H9 (cell line): ENCODE results near the gene DUSP5. TPM values are rescaled to one million over a fixed set of nuclear protein-coding genes. Genes with fewer than 3 reads are reported as not detected.

Source experiments
- DNase-seq: peaks from one replicate; pipeline ENCODE4 v3.0.0-alpha.2; 2017
- H2AFZ ChIP-seq: one replicate; pipeline ENCODE4 v1.6.1; 2013; ENCODE audit warnings: mild to moderate bottlenecking, low read length, control low read depth, moderate library complexity
- H2AK5ac ChIP-seq: 2 replicates; pipeline ENCODE4 v1.6.1; 2013; ENCODE audit warnings: low read length, control low read depth, mixed read lengths; ENCODE audit not compliant: insufficient read length
- H2BK120ac ChIP-seq: one replicate; pipeline ENCODE4 v1.6.1; 2013; ENCODE audit warnings: low read depth, mild to moderate bottlenecking, low read length, control low read depth, inconsistent platforms; ENCODE audit not compliant: poor library complexity, severe bottlenecking
- H2BK12ac ChIP-seq: 2 replicates; pipeline ENCODE4 v1.6.1; 2013; ENCODE audit warnings: low read length, control low read depth, mixed read lengths, low read depth; ENCODE audit not compliant: insufficient read length
- H2BK15ac ChIP-seq: 2 replicates; pipeline ENCODE4 v1.6.1; 2013; ENCODE audit warnings: low read depth, low read length, control low read depth
- H2BK20ac ChIP-seq: one replicate; pipeline ENCODE4 v1.6.1; 2013; ENCODE audit warnings: low read depth, mild to moderate bottlenecking, low read length, control low read depth, inconsistent platforms; ENCODE audit not compliant: poor library complexity, severe bottlenecking
- H2BK5ac ChIP-seq: 2 replicates; pipeline ENCODE4 v1.6.1; 2013; ENCODE audit warnings: low read length, control low read depth, mixed read lengths; ENCODE audit not compliant: insufficient read length
- H3K14ac ChIP-seq: 2 replicates; pipeline ENCODE4 v1.6.1; 2013; ENCODE audit warnings: low read length, control low read depth; ENCODE audit not compliant: insufficient read depth
- H3K18ac ChIP-seq: 2 replicates; pipeline ENCODE4 v1.6.1; 2013; ENCODE audit warnings: low read depth, mild to moderate bottlenecking, mixed read lengths, low read length, control low read depth; ENCODE audit not compliant: insufficient read length
- H3K23ac ChIP-seq: 2 replicates; pipeline ENCODE4 v1.6.1; 2013; ENCODE audit warnings: low read length, control low read depth, mixed read lengths, low read depth; ENCODE audit not compliant: insufficient read length
- H3K23me2 ChIP-seq: 2 replicates; pipeline ENCODE4 v1.6.1; 2013; ENCODE audit warnings: low read depth, mild to moderate bottlenecking, mixed read lengths, low read length, control low read depth; ENCODE audit not compliant: insufficient read length, poor library complexity, severe bottlenecking
- H3K27ac ChIP-seq: 2 replicates; pipeline ENCODE4 v1.5.1; 2013; ENCODE audit warnings: low read length, control low read depth, mixed read lengths, low read depth; ENCODE audit not compliant: insufficient read length
- H3K27me3 ChIP-seq: 2 replicates; pipeline ENCODE4 v1.6.1; 2013; ENCODE audit warnings: low read length, control low read depth, inconsistent platforms; ENCODE audit not compliant: insufficient read depth
- H3K4ac ChIP-seq: 2 replicates; pipeline ENCODE4 v1.6.1; 2013; ENCODE audit warnings: low read depth, mild to moderate bottlenecking, control low read depth, inconsistent platforms, low read length, moderate library complexity
- H3K4me1 ChIP-seq: 2 replicates; pipeline ENCODE4 v1.6.1; 2013; ENCODE audit warnings: low read length, control low read depth, inconsistent platforms; ENCODE audit not compliant: insufficient read depth
- H3K4me2 ChIP-seq: 2 replicates; pipeline ENCODE4 v1.6.1; 2013; ENCODE audit warnings: low read length, control low read depth, mixed read lengths; ENCODE audit not compliant: insufficient read length, insufficient read depth
- H3K56ac ChIP-seq: 2 replicates; pipeline ENCODE4 v1.6.1; 2013; ENCODE audit warnings: low read depth, mild to moderate bottlenecking, mixed read lengths, low read length, control low read depth; ENCODE audit not compliant: insufficient read length
- H3K79me1 ChIP-seq: 2 replicates; pipeline ENCODE4 v1.6.1; 2013; ENCODE audit warnings: low read depth, mild to moderate bottlenecking, moderate library complexity, low read length, control low read depth, inconsistent platforms; ENCODE audit not compliant: insufficient read depth, poor library complexity, severe bottlenecking
- H3K79me2 ChIP-seq: 2 replicates; pipeline ENCODE4 v1.6.1; 2013; ENCODE audit warnings: low read length, control low read depth, inconsistent platforms; ENCODE audit not compliant: insufficient read depth
- H3K9ac ChIP-seq: 2 replicates; pipeline ENCODE4 v1.6.1; 2013; ENCODE audit warnings: low read length, control low read depth, mixed read lengths; ENCODE audit not compliant: insufficient read length; ENCODE audit errors: extremely low read depth
- H3K9me3 ChIP-seq: one replicate; pipeline ENCODE4 v1.6.1; 2013; ENCODE audit warnings: low read depth, low read length, inconsistent platforms; ENCODE audit not compliant: control insufficient read depth
- H3T11ph ChIP-seq: one replicate; pipeline ENCODE4 v1.6.1; 2013; ENCODE audit warnings: mild to moderate bottlenecking, low read length, control low read depth, inconsistent platforms
- H4K20me1 ChIP-seq: one replicate; pipeline ENCODE4 v1.6.1; 2013; ENCODE audit not compliant: control insufficient read depth, insufficient read length, insufficient read depth
- H4K5ac ChIP-seq: 2 replicates; pipeline ENCODE4 v1.6.1; 2013; ENCODE audit warnings: low read depth, mild to moderate bottlenecking, mixed read lengths, low read length, control low read depth; ENCODE audit not compliant: insufficient read length
- H4K8ac ChIP-seq: replicated peaks from 2 replicates; pipeline ENCODE4 v1.6.1; 2013; ENCODE audit warnings: low read length, control low read depth, mixed read lengths, low read depth; ENCODE audit not compliant: insufficient read length
- H4K91ac ChIP-seq: 2 replicates; pipeline ENCODE4 v1.6.1; 2013; ENCODE audit warnings: low read depth, mild to moderate bottlenecking, moderate library complexity, mixed read lengths, low read length, control low read depth; ENCODE audit not compliant: insufficient read length
- H3K27ac Mint-ChIP-seq, 3 experiments: 2 replicates in 2 of 3; 3 replicates in 1 of 3; pipeline ENCODE4 v1.8.0; 2020 to 2021; ENCODE audit warnings: mixed read lengths in 3 of 3, mild to moderate bottlenecking in 1 of 3, moderate library complexity in 1 of 3
- H3K27me3 Mint-ChIP-seq: 2 replicates; pipeline ENCODE4 v1.8.0; 2021; ENCODE audit warnings: low read depth, mild to moderate bottlenecking, moderate library complexity, mixed read lengths
- H3K36me3 Mint-ChIP-seq, 3 experiments: 2 replicates in 2 of 3; 3 replicates in 1 of 3; pipeline ENCODE4 v1.8.0; 2020 to 2021; ENCODE audit warnings: low read depth in 3 of 3, mixed read lengths in 3 of 3; ENCODE audit not compliant: insufficient read depth in 1 of 3
- H3K4me1 Mint-ChIP-seq, 2 experiments: 2 replicates each; pipeline ENCODE4 v1.8.0; 2020; ENCODE audit warnings: mixed read lengths in 2 of 2
- H3K4me3 Mint-ChIP-seq, 2 experiments: 2 replicates in 1 of 2; 3 replicates in 1 of 2; pipeline ENCODE4 v1.8.0; 2020 to 2021; ENCODE audit warnings: mild to moderate bottlenecking in 2 of 2, mixed read lengths in 2 of 2, moderate library complexity in 1 of 2
- H3K9me3 Mint-ChIP-seq, 2 experiments: 2 replicates in 1 of 2; 3 replicates in 1 of 2; pipeline ENCODE4 v1.8.0; 2020; ENCODE audit warnings: mild to moderate bottlenecking in 2 of 2, mixed read lengths in 2 of 2, moderate library complexity in 1 of 2
- CTCF ChIP-seq: fragments of 200-600 bp; sonication (generic); conservative IDR thresholded peaks from 3 replicates; pipeline ENCODE4 v1.8.0; 2021; ENCODE audit warnings: antibody characterized with exemption, mild to moderate bottlenecking
- WGBS: extraction: QIAGEN DNeasy Blood & Tissue Kit; methylation state at CpG from one replicate; pipeline ENCODE4 v1.1.7; 2013; ENCODE audit warnings: missing lambda C conversion rate, low lambda C conversion rate, mixed read lengths; ENCODE audit not compliant: insufficient read length; ENCODE audit errors: extremely low coverage; 5-methylcytosine and 5-hydroxymethylcytosine counted together
- total RNA-seq: library from RNA; stranded (reverse); gene quantifications from 2 replicates; pipeline ENCODE4 v1.2.1, GENCODE V29; 2021

The DUSP5 gene
- total RNA-seq, 1 experiment from 2014 or later = 29.3 TPM

GRCh38 chr10:110560012-110560411 lies 62.3 kb downstream of the DUSP5 start:
- no peak for TF ChIP-seq CTCF
- Histone ChIP-seq H3K23ac (no peak overlapping the region), H2AK5ac (no peak overlapping the region), H2BK5ac (no peak overlapping the region), H2BK12ac (no peak overlapping the region), H3K4me2 (no peak overlapping the region), H3K4me1 (no peaks in the 10 kb centered on the region; the same call in 1 of the 2 replicates), H4K5ac (no peak overlapping the region), H3K14ac (no peak overlapping the region), H2AFZ (no peak overlapping the region), H2BK120ac (no peak overlapping the region), H3K27me3 (no peaks in the 10 kb centered on the region), H3K4ac (no peak overlapping the region), H2BK20ac (no peak overlapping the region), H3T11ph (no peak overlapping the region), H3K79me2 (no peaks in the 10 kb centered on the region), H2BK15ac (no peak overlapping the region), H3K23me2 (no peaks in the 10 kb centered on the region), H4K20me1 (no peaks in the 10 kb centered on the region), H3K9me3 (no peaks in the 10 kb centered on the region), H3K56ac (no peak overlapping the region), H4K8ac (no peak overlapping the region), H3K27ac (no peak overlapping the region), H4K91ac (no peak overlapping the region), H3K18ac (no peak overlapping the region), H3K79me1 (no peaks in the 10 kb centered on the region), H3K9ac (no peak overlapping the region)
- Mint-ChIP-seq H3K36me3 (no peaks in the 10 kb centered on the region), H3K27me3 (peaks cover 3% of the 10 kb centered on the region; the same call in 1 of the 2 replicates), H3K27ac (no peak overlapping the region), H3K9me3 (no peaks in the 10 kb centered on the region; a peak in 1 of 5 replicates), H3K4me3 (no peak overlapping the region), H3K4me1 (peaks cover 6 to 8% of the 10 kb centered on the region in 2 experiments)
- no CpG with 5 or more reads among the region's 8 CpGs for WGBS
- DNase-seq = no peak

Other genes with a start within 250 kb of the DUSP5 start
- gene SMNDC1, start 193.0 kb upstream of the DUSP5 start, total RNA-seq = 55.7 and 57.7 TPM in 2 replicates
- 80.6 and 82.4 TPM in 2 replicates for gene SMC3, start 69.8 kb downstream of the DUSP5 start, total RNA-seq
- 0.15 and 0.17 TPM in 2 replicates for gene RBM20, start 146.4 kb downstream of the DUSP5 start, total RNA-seq